ENCODE data around the gene CYB5A. TPM values are rescaled to one million over a fixed set of nuclear protein-coding genes. Genes with fewer than 3 reads are reported as not detected.

Gene CYB5A
- total and polyA plus RNA-seq, 2 experiments from 2014 or later = 273 to 457 TPM

DNA sequence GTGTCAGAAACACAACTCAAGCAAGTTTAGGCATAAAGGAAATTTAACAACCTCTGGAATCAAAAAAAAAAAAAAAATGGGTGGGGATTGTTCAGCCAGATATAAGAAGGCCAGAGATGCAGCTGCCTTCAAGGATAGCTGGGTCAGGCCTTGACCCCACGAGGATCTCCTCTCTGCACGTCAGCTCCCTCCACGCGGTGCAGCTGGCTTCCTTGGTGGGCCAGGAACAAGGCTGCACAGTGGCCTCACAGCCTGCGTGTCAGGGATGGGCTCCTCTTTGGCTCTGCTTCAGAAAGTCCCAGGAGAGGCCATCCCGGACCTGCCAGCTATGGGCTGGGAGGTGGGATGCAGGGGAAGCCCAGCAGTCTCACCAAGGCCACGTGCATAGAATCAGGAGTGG, 88.0 kb downstream of the CYB5A start:
- TF ChIP-seq, protein P1, sequence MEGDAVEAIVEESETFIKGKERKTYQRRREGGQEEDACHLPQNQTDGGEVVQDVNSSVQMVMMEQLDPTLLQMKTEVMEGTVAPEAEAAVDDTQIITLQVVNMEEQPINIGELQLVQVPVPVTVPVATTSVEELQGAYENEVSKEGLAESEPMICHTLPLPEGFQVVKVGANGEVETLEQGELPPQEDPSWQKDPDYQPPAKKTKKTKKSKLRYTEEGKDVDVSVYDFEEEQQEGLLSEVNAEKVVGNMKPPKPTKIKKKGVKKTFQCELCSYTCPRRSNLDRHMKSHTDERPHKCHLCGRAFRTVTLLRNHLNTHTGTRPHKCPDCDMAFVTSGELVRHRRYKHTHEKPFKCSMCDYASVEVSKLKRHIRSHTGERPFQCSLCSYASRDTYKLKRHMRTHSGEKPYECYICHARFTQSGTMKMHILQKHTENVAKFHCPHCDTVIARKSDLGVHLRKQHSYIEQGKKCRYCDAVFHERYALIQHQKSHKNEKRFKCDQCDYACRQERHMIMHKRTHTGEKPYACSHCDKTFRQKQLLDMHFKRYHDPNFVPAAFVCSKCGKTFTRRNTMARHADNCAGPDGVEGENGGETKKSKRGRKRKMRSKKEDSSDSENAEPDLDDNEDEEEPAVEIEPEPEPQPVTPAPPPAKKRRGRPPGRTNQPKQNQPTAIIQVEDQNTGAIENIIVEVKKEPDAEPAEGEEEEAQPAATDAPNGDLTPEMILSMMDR (IDR thresholded peaks at IDR 0.05; ENCODE audit: poor library complexity) = no peak
- no peak for TF ChIP-seq EZH2phosphoT487 (IDR thresholded peaks at IDR 0.05; ENCODE audit: low read depth, severe bottlenecking, unreplicated experiment)
- TF ChIP-seq EZH2 (IDR thresholded peaks at IDR 0.05; ENCODE audit: borderline replicate concordance) = no peak
- DNase-seq (ENCODE audit: low spot score) = no peak
- Histone ChIP-seq H3K4me3 (no peak overlapping the region), H2AFZ (no peak overlapping the region), H3K4me1 (ENCODE audit: insufficient read depth) (no peaks in the 10 kb centered on the region), H3K4me2 (no peak overlapping the region), H3K9me3 (ENCODE audit: low read depth) (no peaks in the 10 kb centered on the region), H3K36me3 (replicated peaks; ENCODE audit: insufficient read depth, low read depth) (no peaks in the 10 kb centered on the region), H3K27me3 (no peaks in the 10 kb centered on the region), H3K9me2 (replicated peaks; ENCODE audit: insufficient read depth) (no peaks in the 10 kb centered on the region), H3K79me2 (no peaks in the 10 kb centered on the region), H4K20me1 (ENCODE audit: insufficient read depth, poor library complexity, severe bottlenecking) (no peaks in the 10 kb centered on the region), H3K27ac (no peak overlapping the region)
- WGBS (ENCODE audit: low lambda C conversion rate, missing lambda C conversion rate) = 77% methylated on average over 7 of the region's 7 CpGs

Small RNAs within 50 kb of the gene (small RNA-seq; reads per million reads assigned to genes)
- not detected for gene RN7SL551P

Other genes starting within 250 kb of the CYB5A start
- gene FBXO15, start 144.1 kb downstream of the CYB5A start, total RNA-seq = 0.48 and 0.93 TPM in 2 replicates
- 0.69 and 0.84 TPM in 2 replicates for gene FBXO15, start 144.1 kb downstream of the CYB5A start, polyA plus RNA-seq
- 22.8 and 25.6 TPM in 2 replicates for gene TIMM21, start 143.4 kb downstream of the CYB5A start, total RNA-seq
- gene TIMM21, start 143.4 kb downstream of the CYB5A start, polyA plus RNA-seq = 53.0 and 67.2 TPM in 2 replicates
- not detected in 2 replicates for gene C18orf63, start 23.9 kb upstream of the CYB5A start, total RNA-seq
- not detected in 2 replicates for gene C18orf63, start 23.9 kb upstream of the CYB5A start, polyA plus RNA-seq
- 0.40 and 0.56 TPM in 2 replicates for gene DIPK1C, start 165.3 kb upstream of the CYB5A start, total RNA-seq
- 0.28 and 0.73 TPM in 2 replicates for gene DIPK1C, start 165.3 kb upstream of the CYB5A start, polyA plus RNA-seq
- 95.7 and 101 TPM in 2 replicates for gene CNDP2, start 204.4 kb upstream of the CYB5A start, total RNA-seq
- gene CNDP2, start 204.4 kb upstream of the CYB5A start, polyA plus RNA-seq = 122 and 135 TPM in 2 replicates
- not detected in 2 replicates for gene CNDP1, start 242.5 kb upstream of the CYB5A start, total RNA-seq
- 0.23 and 0.74 TPM in 2 replicates for gene CNDP1, start 242.5 kb upstream of the CYB5A start, polyA plus RNA-seq

Measured in hepatocyte (in vitro differentiated cells).